HG02943 (cell line): Measurements from ENCODE around the gene ZNRF4.

Experiments used
- ATAC-seq: cut with Tn5 transposase; IDR thresholded peaks from one replicate; pipeline ENCODE4 v1.9.1; 2021; ENCODE audit warnings: mild to moderate bottlenecking, low read depth, moderate library complexity; ENCODE audit not compliant: unreplicated experiment

Gene ZNRF4

GRCh38 chr19:5439452-5439851 is 15.8 kb upstream of the ZNRF4 start:
- ATAC-seq, result no peak

- ATAC-seq, result no peak
These were observed 14.9 kb upstream of the ZNRF4 start for GRCh38 chr19:5440299-5440698.

GRCh38 chr19:5443723-5444122 is 11.5 kb upstream of the ZNRF4 start:
- ATAC-seq, result no peak

- no peak for ATAC-seq
These were observed 10.8 kb upstream of the ZNRF4 start for GRCh38 chr19:5444431-5444830.

- ATAC-seq, result no peak
These were observed 10.1 kb upstream of the ZNRF4 start for GRCh38 chr19:5445071-5445470.

GRCh38 chr19:5445561-5446055 is 9.6 kb upstream of the ZNRF4 start:
- ATAC-seq, result no peak

- no peak for ATAC-seq
These were observed 7.4 kb upstream of the ZNRF4 start for GRCh38 chr19:5447700-5448311.

GRCh38 chr19:5448374-5448773 is 6.8 kb upstream of the ZNRF4 start:
- ATAC-seq, result no peak

GRCh38 chr19:5450482-5451126 is 4.6 kb upstream of the ZNRF4 start:
- no peak for ATAC-seq

GRCh38 chr19:5451494-5451893 is 3.7 kb upstream of the ZNRF4 start:
- no peak for ATAC-seq

- ATAC-seq, result no peak
These were observed 2.3 kb upstream of the ZNRF4 start for GRCh38 chr19:5452594-5453565.

GRCh38 chr19:5454743-5455142 is 474 bp upstream of the ZNRF4 start:
- no peak for ATAC-seq

GRCh38 chr19:5456130-5456840 is 1.1 kb downstream of the ZNRF4 start:
- no peak for ATAC-seq

- ATAC-seq, result no peak
These were observed 1.6 kb downstream of the ZNRF4 start for GRCh38 chr19:5456841-5457200.

- ATAC-seq, result no peak
These were observed 2.5 kb downstream of the ZNRF4 start for GRCh38 chr19:5457709-5458108.

- no peak for ATAC-seq
These were observed 3.2 kb downstream of the ZNRF4 start for GRCh38 chr19:5458420-5458819.

- ATAC-seq, result no peak
These were observed 4.1 kb downstream of the ZNRF4 start for GRCh38 chr19:5459360-5459759.

GRCh38 chr19:5460748-5461147 is 5.5 kb downstream of the ZNRF4 start:
- no peak for ATAC-seq

- no peak for ATAC-seq
These were observed 8.7 kb downstream of the ZNRF4 start for GRCh38 chr19:5463959-5464358.

GRCh38 chr19:5466072-5466471 is 10.9 kb downstream of the ZNRF4 start:
- no peak for ATAC-seq
